Osteocyte (in vitro differentiated cells): Measurements from ENCODE around the gene LIMK2. TPM values are rescaled to one million over a fixed set of nuclear protein-coding genes. Genes with fewer than 3 reads are reported as not detected.
"Not testable (repeated sequence)": the region's sequence is repeated elsewhere in the genome, so short reads cannot be mapped to it uniquely, and the experiment has no call there.

Experiments
- DNase-seq: peaks from one replicate; pipeline ENCODE4 v3.0.0; 2021; ENCODE audit warnings: mixed read lengths; ENCODE audit not compliant: unreplicated experiment; ENCODE audit errors: extremely low spot score
- H3K27ac Mint-ChIP-seq: one replicate; pipeline ENCODE4 v1.8.0; 2021; ENCODE audit warnings: mild to moderate bottlenecking, mixed read lengths; ENCODE audit not compliant: unreplicated experiment
- H3K27me3 Mint-ChIP-seq: one replicate; pipeline ENCODE4 v1.8.0; 2021; ENCODE audit warnings: mixed read lengths; ENCODE audit not compliant: unreplicated experiment
- H3K36me3 Mint-ChIP-seq: one replicate; pipeline ENCODE4 v1.8.0; 2021; ENCODE audit warnings: mixed read lengths; ENCODE audit not compliant: unreplicated experiment
- H3K4me1 Mint-ChIP-seq: one replicate; pipeline ENCODE4 v1.8.0; 2021; ENCODE audit warnings: mixed read lengths; ENCODE audit not compliant: unreplicated experiment
- H3K4me3 Mint-ChIP-seq: one replicate; pipeline ENCODE4 v1.8.0; 2021; ENCODE audit warnings: mild to moderate bottlenecking, moderate library complexity, mixed read lengths; ENCODE audit not compliant: unreplicated experiment
- H3K9me3 Mint-ChIP-seq: one replicate; pipeline ENCODE4 v1.8.0; 2021; ENCODE audit warnings: mixed read lengths; ENCODE audit not compliant: unreplicated experiment
- long read RNA-seq: library from polyadenylated mRNA; unstranded; transcript quantifications from one replicate; pipeline ENCODE4 v2.0.0, GENCODE V29; 2021
- total RNA-seq: library from RNA; stranded (reverse); gene quantifications from 2 replicates; pipeline ENCODE4 v1.2.1, GENCODE V29; 2021
- TF ChIP-seq, protein P1 (sequence below): fragments of 200-600 bp; sonication (generic); IDR thresholded peaks from 2 replicates; pipeline ENCODE4 v1.5.0; 2021; ENCODE audit warnings: antibody characterized with exemption, mild to moderate bottlenecking, moderate library complexity

Gene LIMK2
- total RNA-seq = 49.8 and 53.9 TPM in 2 replicates
- long read RNA-seq, transcript LIMK2-202 (15 exons, 3,462 nt) = major isoform, 49 of 94 reads
- long read RNA-seq, transcript LIMK2-201 (16 exons, 3,670 nt) = minor isoform, 5 of 94 reads
- long read RNA-seq, transcript LIMK2-203 (15 exons, 2,789 nt) = minor isoform, 9 of 94 reads
- long read RNA-seq, partial matches to known transcripts = 20 of 94 reads
- long read RNA-seq, other reads (novel, unspliced or antisense) = 7 of 94 reads

DNA sequence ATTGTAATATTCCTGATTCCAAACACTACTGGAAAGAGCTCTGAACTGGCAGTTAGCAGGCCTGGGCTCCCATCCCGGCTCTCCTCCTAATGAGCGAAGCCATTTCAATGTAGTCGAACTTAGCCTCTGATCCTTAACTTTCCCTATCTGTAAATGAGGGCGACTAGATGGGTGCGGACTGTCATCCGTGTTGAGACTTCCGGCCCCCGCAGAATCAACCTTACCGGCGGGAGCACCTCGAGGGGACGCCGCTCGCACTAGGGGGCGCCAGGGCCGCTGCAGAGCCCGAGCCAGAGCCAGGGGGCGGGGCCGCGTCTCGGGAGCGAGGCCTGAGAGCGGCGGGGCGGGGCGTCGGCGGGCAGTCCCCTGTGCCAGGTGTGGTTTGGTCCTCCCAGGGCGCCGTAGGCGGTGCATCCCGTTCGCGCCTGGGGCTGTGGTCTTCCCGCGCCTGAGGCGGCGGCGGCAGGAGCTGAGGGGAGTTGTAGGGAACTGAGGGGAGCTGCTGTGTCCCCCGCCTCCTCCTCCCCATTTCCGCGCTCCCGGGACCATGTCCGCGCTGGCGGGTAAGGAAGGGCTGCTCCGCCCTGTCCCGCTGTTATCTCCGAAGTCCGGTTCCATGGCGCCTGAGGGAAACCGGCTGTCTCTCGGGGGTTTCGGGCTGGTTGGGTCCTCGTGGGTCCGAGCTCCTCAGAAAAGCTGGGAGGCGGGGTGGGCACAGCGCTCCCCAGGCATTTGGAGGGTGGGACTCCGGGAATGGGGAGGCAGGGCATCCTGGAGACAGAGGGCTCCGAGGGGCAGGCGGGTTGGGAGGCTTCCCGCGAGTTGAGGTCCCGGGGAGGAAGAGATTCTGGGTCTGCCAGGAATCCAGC is at the start of gene LIMK2:
LIMK2 (plus strand) TSS at position 437 of the 869 bp plus-strand sequence; CDS start at position 548, 111 bp downstream.
- DNase-seq = peak; percentile 96
- TF ChIP-seq, protein P1, sequence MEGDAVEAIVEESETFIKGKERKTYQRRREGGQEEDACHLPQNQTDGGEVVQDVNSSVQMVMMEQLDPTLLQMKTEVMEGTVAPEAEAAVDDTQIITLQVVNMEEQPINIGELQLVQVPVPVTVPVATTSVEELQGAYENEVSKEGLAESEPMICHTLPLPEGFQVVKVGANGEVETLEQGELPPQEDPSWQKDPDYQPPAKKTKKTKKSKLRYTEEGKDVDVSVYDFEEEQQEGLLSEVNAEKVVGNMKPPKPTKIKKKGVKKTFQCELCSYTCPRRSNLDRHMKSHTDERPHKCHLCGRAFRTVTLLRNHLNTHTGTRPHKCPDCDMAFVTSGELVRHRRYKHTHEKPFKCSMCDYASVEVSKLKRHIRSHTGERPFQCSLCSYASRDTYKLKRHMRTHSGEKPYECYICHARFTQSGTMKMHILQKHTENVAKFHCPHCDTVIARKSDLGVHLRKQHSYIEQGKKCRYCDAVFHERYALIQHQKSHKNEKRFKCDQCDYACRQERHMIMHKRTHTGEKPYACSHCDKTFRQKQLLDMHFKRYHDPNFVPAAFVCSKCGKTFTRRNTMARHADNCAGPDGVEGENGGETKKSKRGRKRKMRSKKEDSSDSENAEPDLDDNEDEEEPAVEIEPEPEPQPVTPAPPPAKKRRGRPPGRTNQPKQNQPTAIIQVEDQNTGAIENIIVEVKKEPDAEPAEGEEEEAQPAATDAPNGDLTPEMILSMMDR = peak; percentile 96
- Mint-ChIP-seq H3K4me3 (peak within 1 kb of the TSS; percentile 85), H3K36me3 (peaks cover 9% of the 10 kb centered on the region), H3K27me3 (no peaks in the 10 kb centered on the region), H3K27ac (peak within 1 kb of the TSS; percentile 78), H3K4me1 (peaks cover 15% of the 10 kb centered on the region), H3K9me3 (no peaks in the 10 kb centered on the region)

DNA sequence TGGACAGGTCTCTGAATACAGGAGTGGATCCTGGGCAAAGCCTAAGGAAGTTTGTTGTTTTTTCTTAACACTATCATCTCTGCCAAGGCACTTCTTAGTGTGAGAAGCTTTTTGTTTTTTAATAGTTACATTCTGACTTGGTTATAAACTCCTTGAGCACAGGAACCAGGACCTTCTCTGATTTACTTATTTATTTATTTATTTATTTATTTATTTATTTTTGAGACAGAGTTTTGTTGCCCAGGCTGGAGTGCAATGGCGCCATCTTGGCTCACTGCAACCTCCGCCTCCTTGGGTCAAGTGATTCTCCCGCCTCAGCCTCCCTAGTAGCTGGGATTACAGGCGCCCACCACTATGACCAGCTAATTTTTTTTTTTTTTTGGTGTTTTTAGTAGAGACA is 41.1 kb upstream of the LIMK2 start:
- no peaks in the 10 kb centered on the region for H3K9me3 Mint-ChIP-seq
- H3K36me3 Mint-ChIP-seq = peaks cover 7% of the 10 kb centered on the region
- no peak overlapping the region for H3K27ac Mint-ChIP-seq
- TF ChIP-seq, protein P1 = no peak
- DNase-seq = no peak
- no peaks in the 10 kb centered on the region for H3K27me3 Mint-ChIP-seq
- H3K4me3 Mint-ChIP-seq = no peak overlapping the region
- H3K4me1 Mint-ChIP-seq = peaks cover 21% of the 10 kb centered on the region

DNA sequence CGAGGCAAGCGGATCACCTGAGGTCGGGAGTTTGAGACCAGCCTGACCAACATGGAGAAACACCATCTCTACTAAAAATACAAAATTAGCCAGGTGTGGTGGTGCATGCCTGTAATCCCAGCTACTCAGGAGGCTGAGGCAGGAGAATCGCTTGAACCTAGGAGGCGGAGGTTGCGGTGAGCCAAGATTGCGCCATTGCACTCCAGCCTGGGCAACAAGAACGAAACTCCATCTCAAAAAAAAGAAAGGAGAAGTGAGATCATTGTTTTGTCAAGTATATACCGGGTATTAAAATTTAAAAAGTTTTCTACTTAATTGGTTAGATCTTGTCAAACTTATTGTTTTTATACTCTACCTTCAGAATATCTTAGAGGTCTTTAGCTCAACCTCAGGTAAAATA is 40.4 kb upstream of the LIMK2 start:
- not testable (repeated sequence) for DNase-seq, H3K36me3 Mint-ChIP-seq, H3K9me3 Mint-ChIP-seq, H3K27me3 Mint-ChIP-seq, H3K27ac Mint-ChIP-seq, H3K4me3 Mint-ChIP-seq
- peaks cover 21% of the 10 kb centered on the region for H3K4me1 Mint-ChIP-seq

DNA sequence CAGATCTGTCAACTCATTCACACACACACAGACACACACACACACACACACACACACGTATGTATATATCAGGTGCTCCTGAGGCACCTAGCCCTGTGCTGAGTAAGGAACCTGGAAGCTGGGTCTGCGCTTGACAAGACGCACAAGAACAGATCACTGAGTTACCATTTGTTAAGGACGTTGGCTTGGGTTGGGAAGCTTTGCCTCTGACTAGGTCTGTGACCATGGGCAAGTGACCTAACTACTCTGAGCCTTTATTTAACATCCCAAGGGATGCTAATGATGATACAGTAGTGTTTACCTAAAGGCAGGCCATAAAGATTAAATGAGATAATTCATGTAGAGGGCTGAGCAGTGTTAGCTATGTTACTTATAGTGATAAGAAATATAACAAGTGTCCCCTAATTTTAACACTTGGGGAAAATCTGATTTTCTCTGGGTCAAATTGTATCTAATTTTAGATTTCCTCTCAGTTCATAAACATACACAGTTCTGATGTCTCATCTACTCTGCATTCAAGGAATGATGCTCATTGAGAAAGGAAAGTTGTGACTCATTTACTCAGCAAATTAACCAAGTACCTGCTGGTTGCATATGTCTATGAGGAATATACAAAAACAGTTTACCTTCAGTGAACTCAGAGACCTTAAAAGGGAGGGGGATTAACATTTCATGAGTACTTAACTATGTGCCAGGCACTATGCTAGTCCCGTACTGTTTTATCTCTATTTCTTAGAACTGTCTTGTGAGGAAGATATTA is 38.5 kb upstream of the LIMK2 start:
- no peaks in the 10 kb centered on the region for H3K9me3 Mint-ChIP-seq
- peaks cover 3% of the 10 kb centered on the region for H3K36me3 Mint-ChIP-seq
- H3K4me1 Mint-ChIP-seq = peaks cover 23% of the 10 kb centered on the region
- H3K27ac Mint-ChIP-seq = peak overlapping the region; percentile 68
- DNase-seq = no peak
- H3K27me3 Mint-ChIP-seq = no peaks in the 10 kb centered on the region
- no peak overlapping the region for H3K4me3 Mint-ChIP-seq
- TF ChIP-seq, protein P1 = no peak

DNA sequence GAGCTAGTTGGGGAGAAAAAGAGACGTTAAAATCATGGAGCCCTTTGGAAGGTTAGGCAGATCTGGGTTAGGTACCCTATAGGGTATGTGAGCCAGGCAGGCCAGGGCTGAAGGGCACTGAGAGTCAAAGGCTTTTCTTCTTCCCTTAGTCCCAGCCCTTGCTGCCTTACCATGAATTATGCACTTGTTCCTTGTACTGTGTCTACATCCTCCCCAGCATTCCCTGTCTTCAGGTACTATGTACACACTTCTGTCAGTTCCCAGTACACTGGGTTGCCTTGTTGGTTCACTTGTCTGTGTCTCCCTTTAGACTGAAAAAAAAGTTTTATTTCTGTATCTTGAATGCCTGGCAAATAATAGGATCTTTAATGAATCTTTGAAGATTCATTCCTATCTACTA is 35.2 kb upstream of the LIMK2 start:
- Mint-ChIP-seq H3K27me3 (no peaks in the 10 kb centered on the region), H3K27ac (peak overlapping the region; percentile 41), H3K9me3 (no peaks in the 10 kb centered on the region), H3K36me3 (peaks cover 8% of the 10 kb centered on the region), H3K4me3 (no peak overlapping the region), H3K4me1 (peaks cover 19% of the 10 kb centered on the region)
- no peak for DNase-seq
- TF ChIP-seq, protein P1 = no peak
